ENCODE data around the gene ADGRG6.
"Not testable (repeated sequence)": the region's sequence is repeated elsewhere in the genome, so short reads cannot be mapped to it uniquely, and the experiment has no call there.

The ADGRG6 gene

GRCh38 chr6:142275236-142276006 lies 26.4 kb upstream of the ADGRG6 start:
- H3K27ac ChIP-seq (ENCODE audit: low read depth, low read length), result no peak overlapping the region
- H2AFZ ChIP-seq (ENCODE audit: low read length, unreplicated experiment), result no peak overlapping the region

GRCh38 chr6:142276256-142276655 lies 25.6 kb upstream of the ADGRG6 start:
- Histone ChIP-seq H3K27ac (ENCODE audit: low read depth, low read length) (no peak overlapping the region), H2AFZ (ENCODE audit: low read length, unreplicated experiment) (no peak overlapping the region), H3K4me3 (ENCODE audit: low read depth, low read length) (no peak overlapping the region), H3K27me3 (ENCODE audit: insufficient read depth, low read length) (no peaks in the 10 kb centered on the region), H3K79me2 (ENCODE audit: control insufficient read depth, insufficient read depth, low read length, unreplicated experiment) (no peaks in the 10 kb centered on the region), H3K36me3 (ENCODE audit: insufficient read depth, low read length) (no peaks in the 10 kb centered on the region), H3K4me1 (ENCODE audit: control insufficient read depth, insufficient read depth, low read length, unreplicated experiment) (peaks cover 15% of the 10 kb centered on the region)

More at GRCh38 chr6:142275236-142276006, 26.4 kb upstream of the ADGRG6 start:
- Histone ChIP-seq H3K36me3 (ENCODE audit: insufficient read depth, low read length) (no peaks in the 10 kb centered on the region), H3K4me3 (ENCODE audit: low read depth, low read length) (no peak overlapping the region), H3K4me1 (ENCODE audit: control insufficient read depth, insufficient read depth, low read length, unreplicated experiment) (peaks cover 15% of the 10 kb centered on the region), H3K79me2 (ENCODE audit: control insufficient read depth, insufficient read depth, low read length, unreplicated experiment) (no peaks in the 10 kb centered on the region), H3K27me3 (ENCODE audit: insufficient read depth, low read length) (no peaks in the 10 kb centered on the region)

GRCh38 chr6:142279350-142280180 lies 22.2 kb upstream of the ADGRG6 start:
- Histone ChIP-seq H3K4me3 (ENCODE audit: low read depth, low read length) (peak overlapping the region; percentile 33; the same call in 1 of the 2 replicates), H3K79me2 (ENCODE audit: control insufficient read depth, insufficient read depth, low read length, unreplicated experiment) (no peaks in the 10 kb centered on the region), H3K27ac (ENCODE audit: low read depth, low read length) (peak overlapping the region; percentile 8), H3K27me3 (ENCODE audit: insufficient read depth, low read length) (no peaks in the 10 kb centered on the region), H2AFZ (ENCODE audit: low read length, unreplicated experiment) (peak overlapping the region; percentile 34), H3K36me3 (ENCODE audit: insufficient read depth, low read length) (no peaks in the 10 kb centered on the region), H3K4me1 (ENCODE audit: control insufficient read depth, insufficient read depth, low read length, unreplicated experiment) (peaks cover 15% of the 10 kb centered on the region)

GRCh38 chr6:142280265-142280664 lies 21.5 kb upstream of the ADGRG6 start:
- Histone ChIP-seq H3K27me3 (ENCODE audit: insufficient read depth, low read length) (no peaks in the 10 kb centered on the region), H2AFZ (ENCODE audit: low read length, unreplicated experiment) (no peak overlapping the region), H3K4me1 (ENCODE audit: control insufficient read depth, insufficient read depth, low read length, unreplicated experiment) (peaks cover 15% of the 10 kb centered on the region), H3K27ac (ENCODE audit: low read depth, low read length) (no peak overlapping the region), H3K36me3 (ENCODE audit: insufficient read depth, low read length) (no peaks in the 10 kb centered on the region), H3K4me3 (ENCODE audit: low read depth, low read length) (no peak overlapping the region), H3K79me2 (ENCODE audit: control insufficient read depth, insufficient read depth, low read length, unreplicated experiment) (no peaks in the 10 kb centered on the region)

GRCh38 chr6:142280927-142281326 lies 20.9 kb upstream of the ADGRG6 start:
- Histone ChIP-seq H3K27me3 (ENCODE audit: insufficient read depth, low read length) (no peaks in the 10 kb centered on the region), H3K36me3 (ENCODE audit: insufficient read depth, low read length) (no peaks in the 10 kb centered on the region), H3K4me1 (ENCODE audit: control insufficient read depth, insufficient read depth, low read length, unreplicated experiment) (peaks cover 15% of the 10 kb centered on the region), H3K27ac (ENCODE audit: low read depth, low read length) (no peak overlapping the region), H2AFZ (ENCODE audit: low read length, unreplicated experiment) (no peak overlapping the region), H3K4me3 (ENCODE audit: low read depth, low read length) (no peak overlapping the region), H3K79me2 (ENCODE audit: control insufficient read depth, insufficient read depth, low read length, unreplicated experiment) (no peaks in the 10 kb centered on the region)

- H3K4me3 ChIP-seq (ENCODE audit: low read depth, low read length); H3K27ac ChIP-seq (ENCODE audit: low read depth, low read length); H3K27me3 ChIP-seq (ENCODE audit: insufficient read depth, low read length); H2AFZ ChIP-seq (ENCODE audit: low read length, unreplicated experiment); H3K36me3 ChIP-seq (ENCODE audit: insufficient read depth, low read length); H3K79me2 ChIP-seq (ENCODE audit: control insufficient read depth, insufficient read depth, low read length, unreplicated experiment): not testable (repeated sequence)
- H3K4me1 ChIP-seq (ENCODE audit: control insufficient read depth, insufficient read depth, low read length, unreplicated experiment), result peaks cover 15% of the 10 kb centered on the region
These were observed 18.7 kb upstream of the ADGRG6 start for GRCh38 chr6:142283138-142283537.

- Histone ChIP-seq H3K4me1 (ENCODE audit: control insufficient read depth, insufficient read depth, low read length, unreplicated experiment) (peaks cover 7% of the 10 kb centered on the region), H2AFZ (ENCODE audit: low read length, unreplicated experiment) (no peak overlapping the region), H3K27me3 (ENCODE audit: insufficient read depth, low read length) (no peaks in the 10 kb centered on the region), H3K36me3 (ENCODE audit: insufficient read depth, low read length) (no peaks in the 10 kb centered on the region), H3K4me3 (ENCODE audit: low read depth, low read length) (no peak overlapping the region), H3K79me2 (ENCODE audit: control insufficient read depth, insufficient read depth, low read length, unreplicated experiment) (no peaks in the 10 kb centered on the region), H3K27ac (ENCODE audit: low read depth, low read length) (no peak overlapping the region)
These were observed 17.4 kb upstream of the ADGRG6 start for GRCh38 chr6:142284419-142284818.

GRCh38 chr6:142285235-142286087 lies 16.3 kb upstream of the ADGRG6 start:
- Histone ChIP-seq H3K27ac (ENCODE audit: low read depth, low read length) (no peak overlapping the region), H3K79me2 (ENCODE audit: control insufficient read depth, insufficient read depth, low read length, unreplicated experiment) (no peaks in the 10 kb centered on the region), H3K36me3 (ENCODE audit: insufficient read depth, low read length) (no peaks in the 10 kb centered on the region), H2AFZ (ENCODE audit: low read length, unreplicated experiment) (no peak overlapping the region), H3K27me3 (ENCODE audit: insufficient read depth, low read length) (no peaks in the 10 kb centered on the region), H3K4me3 (ENCODE audit: low read depth, low read length) (no peak overlapping the region), H3K4me1 (ENCODE audit: control insufficient read depth, insufficient read depth, low read length, unreplicated experiment) (no peaks in the 10 kb centered on the region)

GRCh38 chr6:142286088-142286409 lies 15.8 kb upstream of the ADGRG6 start:
- H3K4me1 ChIP-seq (ENCODE audit: control insufficient read depth, insufficient read depth, low read length, unreplicated experiment), result no peaks in the 10 kb centered on the region
- no peak overlapping the region for H3K4me3 ChIP-seq (ENCODE audit: low read depth, low read length)
- H3K27me3 ChIP-seq (ENCODE audit: insufficient read depth, low read length), result no peaks in the 10 kb centered on the region
- no peaks in the 10 kb centered on the region for H3K36me3 ChIP-seq (ENCODE audit: insufficient read depth, low read length)
- no peak overlapping the region for H3K27ac ChIP-seq (ENCODE audit: low read depth, low read length)
- H3K79me2 ChIP-seq (ENCODE audit: control insufficient read depth, insufficient read depth, low read length, unreplicated experiment), result no peaks in the 10 kb centered on the region
- no peak overlapping the region for H2AFZ ChIP-seq (ENCODE audit: low read length, unreplicated experiment)

- Histone ChIP-seq H3K4me1 (ENCODE audit: control insufficient read depth, insufficient read depth, low read length, unreplicated experiment) (no peaks in the 10 kb centered on the region), H2AFZ (ENCODE audit: low read length, unreplicated experiment) (no peak overlapping the region), H3K4me3 (ENCODE audit: low read depth, low read length) (no peak overlapping the region), H3K27ac (ENCODE audit: low read depth, low read length) (no peak overlapping the region), H3K79me2 (ENCODE audit: control insufficient read depth, insufficient read depth, low read length, unreplicated experiment) (no peaks in the 10 kb centered on the region), H3K36me3 (ENCODE audit: insufficient read depth, low read length) (no peaks in the 10 kb centered on the region), H3K27me3 (ENCODE audit: insufficient read depth, low read length) (no peaks in the 10 kb centered on the region)
These were observed 12.1 kb upstream of the ADGRG6 start for GRCh38 chr6:142289687-142290086.
